Mesothelial cell of epicardium (in vitro differentiated cells): ENCODE measurements around the gene SEMA4C. TPM values are rescaled to one million over a fixed set of nuclear protein-coding genes. Genes with fewer than 3 reads are reported as not detected.

ENCODE experiments used
- DNase-seq, 2 experiments: peaks; one replicate each; pipeline ENCODE4 v3.0.0; 2021; ENCODE audit warnings: low spot score in 2 of 2; ENCODE audit not compliant: unreplicated experiment in 2 of 2
- H3K27ac Mint-ChIP-seq: 2 replicates; pipeline ENCODE4 v1.8.0; 2021; ENCODE audit warnings: mixed read lengths
- H3K27me3 Mint-ChIP-seq: 2 replicates; pipeline ENCODE4 v1.8.0; 2021; ENCODE audit warnings: low read depth, mixed read lengths
- H3K36me3 Mint-ChIP-seq: 2 replicates; pipeline ENCODE4 v1.8.0; 2021; ENCODE audit warnings: mixed read lengths
- H3K4me1 Mint-ChIP-seq: 2 replicates; pipeline ENCODE4 v1.8.0; 2021; ENCODE audit warnings: mixed read lengths
- H3K4me3 Mint-ChIP-seq: 2 replicates; pipeline ENCODE4 v1.8.0; 2021; ENCODE audit warnings: mild to moderate bottlenecking, moderate library complexity, mixed read lengths
- H3K9me3 Mint-ChIP-seq: 2 replicates; pipeline ENCODE4 v1.8.0; 2021; ENCODE audit warnings: mixed read lengths
- CTCF ChIP-seq: fragments of 200-600 bp; sonication (generic); IDR thresholded peaks from one replicate; pipeline ENCODE4 v1.5.0; 2021; ENCODE audit warnings: antibody characterized with exemption; ENCODE audit not compliant: unreplicated experiment
- total RNA-seq: library from RNA; stranded (reverse); gene quantifications from 3 replicates; pipeline ENCODE4 v1.2.1, GENCODE V29; 2021

SEMA4C gene
- total RNA-seq, 1 donor from 2014 or later = 102 TPM

- Mint-ChIP-seq H3K27ac (peak overlapping the region; percentile 81), H3K27me3 (no peaks in the 10 kb centered on the region)
Observed at GRCh38 chr2:96880891-96881273, 11.0 kb upstream of the SEMA4C start.

GRCh38 chr2:96879545-96880040 lies 9.7 kb upstream of the SEMA4C start:
- Mint-ChIP-seq H3K27me3 (no peaks in the 10 kb centered on the region), H3K36me3 (no peaks in the 10 kb centered on the region), H3K9me3 (no peaks in the 10 kb centered on the region), H3K4me1 (peaks cover 60% of the 10 kb centered on the region), H3K4me3 (no peak overlapping the region), H3K27ac (peak overlapping the region; percentile 74)
- DNase-seq = no peak
- TF ChIP-seq CTCF = no peak

More at GRCh38 chr2:96880891-96881273, 11.0 kb upstream of the SEMA4C start:
- Mint-ChIP-seq H3K4me3 (peak overlapping the region; percentile 25), H3K9me3 (no peaks in the 10 kb centered on the region), H3K36me3 (no peaks in the 10 kb centered on the region), H3K4me1 (peaks cover 56% of the 10 kb centered on the region)
- no peak for DNase-seq
- no peak for TF ChIP-seq CTCF

- no peaks in the 10 kb centered on the region for H3K27me3 Mint-ChIP-seq
- no peak overlapping the region for H3K4me3 Mint-ChIP-seq
- no peaks in the 10 kb centered on the region for H3K36me3 Mint-ChIP-seq
- no peak for DNase-seq
- H3K4me1 Mint-ChIP-seq = peaks cover 62% of the 10 kb centered on the region
- no peak for TF ChIP-seq CTCF
- H3K27ac Mint-ChIP-seq = no peak overlapping the region
- H3K9me3 Mint-ChIP-seq = no peaks in the 10 kb centered on the region
Observed at GRCh38 chr2:96878796-96879544, 9.1 kb upstream of the SEMA4C start.

GRCh38 chr2:96878171-96878570 lies 8.3 kb upstream of the SEMA4C start:
- H3K27ac Mint-ChIP-seq = no peak overlapping the region
- no peaks in the 10 kb centered on the region for H3K9me3 Mint-ChIP-seq
- TF ChIP-seq CTCF = no peak
- H3K36me3 Mint-ChIP-seq = no peaks in the 10 kb centered on the region
- peaks cover 70% of the 10 kb centered on the region for H3K4me1 Mint-ChIP-seq
- no peaks in the 10 kb centered on the region for H3K27me3 Mint-ChIP-seq
- no peak for DNase-seq
- no peak overlapping the region for H3K4me3 Mint-ChIP-seq

- H3K36me3 Mint-ChIP-seq = no peaks in the 10 kb centered on the region
- H3K4me1 Mint-ChIP-seq = peaks cover 72% of the 10 kb centered on the region
- no peak overlapping the region for H3K27ac Mint-ChIP-seq
Observed at GRCh38 chr2:96877631-96878092, 7.8 kb upstream of the SEMA4C start.

More at GRCh38 chr2:96877631-96878092, 7.8 kb upstream of the SEMA4C start:
- TF ChIP-seq CTCF = no peak
- Mint-ChIP-seq H3K27me3 (no peaks in the 10 kb centered on the region), H3K9me3 (no peaks in the 10 kb centered on the region), H3K4me3 (no peak overlapping the region)
- no peak for DNase-seq
